HepG2 (cell line): Measurements from ENCODE around the gene PLCXD1. TPM values are rescaled to one million over a fixed set of nuclear protein-coding genes. Genes with fewer than 3 reads are reported as not detected.

Source experiments
- CEBPZ ChIP-seq: IDR thresholded peaks from 2 replicates; pipeline ENCODE4 v1.6.1; 2012; ENCODE audit warnings: low read length, improper control_type of control experiment
- GATA4 ChIP-seq: sonication (generic); IDR thresholded peaks from 2 replicates; pipeline ENCODE4 v1.6.1; 2016; ENCODE audit warnings: antibody characterized with exemption, low read depth, borderline replicate concordance
- HMGXB4 ChIP-seq, 2 experiments: sonication (generic) in 1 of 2; formaldehyde crosslinking in 1 of 2; IDR thresholded peaks; 2 replicates each; pipeline versions ENCODE4 v1.4.0 to v1.6.1; 2018 to 2020; ENCODE audit warnings: missing genetic modification reagents in 2 of 2, borderline replicate concordance in 1 of 2, low read depth in 1 of 2, mild to moderate bottlenecking in 1 of 2, missing biosample characterization in 1 of 2
- JARID2 ChIP-seq: sonication (generic); formaldehyde crosslinking; IDR thresholded peaks from 2 replicates; pipeline ENCODE4 v1.8.1; 2023; ENCODE audit warnings: missing genetic modification reagents, inconsistent platforms; ENCODE audit not compliant: insufficient replicate concordance
- NFATC3 ChIP-seq: sonication (generic); formaldehyde crosslinking; IDR thresholded peaks from 2 replicates; pipeline ENCODE4 v1.5.1; 2020; ENCODE audit warnings: mild to moderate bottlenecking, missing genetic modification reagents
- RBM22 ChIP-seq: fragments of 200-400 bp; formaldehyde crosslinking; optimal IDR thresholded peaks from 2 replicates; pipeline ENCODE3; 2017; ENCODE audit warnings: mild to moderate bottlenecking, low read length, moderate library complexity
- RFXAP ChIP-seq: sonication (generic); formaldehyde crosslinking; IDR thresholded peaks from 2 replicates; pipeline ENCODE4 v1.4.0; 2020; ENCODE audit warnings: missing genetic modification reagents, borderline replicate concordance
- SMC3 ChIP-seq: IDR thresholded peaks from 2 replicates; pipeline ENCODE4 v1.6.1; 2011; ENCODE audit warnings: low read length, improper control_type of control experiment
- SRY ChIP-seq: sonication (generic); formaldehyde crosslinking; IDR thresholded peaks from 2 replicates; pipeline ENCODE4 v1.8.0; 2022; ENCODE audit warnings: mild to moderate bottlenecking, missing genetic modification reagents
- STAG1 ChIP-seq: sonication (generic); formaldehyde crosslinking; IDR thresholded peaks from 2 replicates; pipeline ENCODE4 v1.4.0; 2020; ENCODE audit warnings: missing genetic modification reagents
- TCF12 ChIP-seq, 2 experiments: fragments of 450-650 bp in 1 of 2; sonication (generic) in 1 of 2; formaldehyde crosslinking in 1 of 2; IDR thresholded peaks; 2 replicates each; pipeline versions ENCODE4 v1.6.1 to v1.8.0; 2017 to 2022; ENCODE audit warnings: antibody characterized with exemption in 1 of 2, mild to moderate bottlenecking in 1 of 2, missing genetic modification reagents in 1 of 2, moderate library complexity in 1 of 2
- TSC22D2 ChIP-seq: sonication (generic); formaldehyde crosslinking; IDR thresholded peaks from 2 replicates; pipeline ENCODE4 v1.5.1; 2020; ENCODE audit warnings: missing genetic modification reagents, mild to moderate bottlenecking, borderline replicate concordance
- ZFP62 ChIP-seq: sonication (generic); formaldehyde crosslinking; IDR thresholded peaks from 2 replicates; pipeline ENCODE4 v1.4.0; 2020; ENCODE audit warnings: missing genetic modification reagents
- ZNF326 ChIP-seq: sonication (generic); formaldehyde crosslinking; IDR thresholded peaks from 2 replicates; pipeline ENCODE4 v1.4.0; 2020; ENCODE audit warnings: missing genetic modification reagents, borderline replicate concordance
- ZNF576 ChIP-seq: sonication (generic); formaldehyde crosslinking; IDR thresholded peaks from 2 replicates; pipeline ENCODE4 v1.4.0; 2020; ENCODE audit warnings: mild to moderate bottlenecking, missing genetic modification reagents
- polyA plus RNA-seq, 8 experiments: library from polyadenylated mRNA; depleted of rRNA in 3 of 8; stranded (reverse) in 7 of 8; unstranded in 1 of 8; fragments of >200 nt; fragmentation: Illumina TruSeq in 4 of 8; extraction: Trizol in 4 of 8; gene quantifications; 2 replicates each; pipeline versions ENCODE4 v1.2.1 to v1.2.3, GENCODE V29; 2011 to 2016; ENCODE audit warnings: low read depth in 4 of 8, missing spikeins in 1 of 8, mixed read lengths in 1 of 8; ENCODE audit not compliant: insufficient read depth in 1 of 8
- total RNA-seq, 5 experiments: library from RNA; depleted of rRNA; stranded (reverse); fragments of >200 nt; fragmentation: Illumina TruSeq; extraction: Trizol; gene quantifications; 2 replicates each; pipeline ENCODE4 v1.2.3, GENCODE V29; 2016; ENCODE audit warnings: low read depth in 1 of 5
- TF ChIP-seq, protein P1 (sequence below): sonication (generic); formaldehyde crosslinking; conservative IDR thresholded peaks from 2 replicates; pipeline ENCODE4 v1.4.0; 2020; ENCODE audit warnings: missing genetic modification reagents
- TF ChIP-seq, protein P2 (sequence below): sonication (generic); formaldehyde crosslinking; IDR thresholded peaks from 2 replicates; pipeline ENCODE4 v1.4.0; 2020; ENCODE audit warnings: mild to moderate bottlenecking, missing genetic modification reagents
- TF ChIP-seq, protein P3 (sequence below): sonication (generic); formaldehyde crosslinking; conservative IDR thresholded peaks from 2 replicates; pipeline ENCODE4 v1.8.0; 2022; ENCODE audit warnings: mild to moderate bottlenecking, moderate library complexity, missing genetic modification reagents
- TF ChIP-seq, protein P4 (sequence below): IDR thresholded peaks from 2 replicates; pipeline ENCODE4 v1.6.1; 2016; ENCODE audit warnings: missing genetic modification reagents, missing compliant biosample characterization

The PLCXD1 gene
- total and polyA plus RNA-seq, 2 of the 13 experiments (the other 11 are each of a cell fraction or from before 2014, with no cell fraction given): 87.7 to 153 TPM

GRCh38 chrX:261167-261918, 19.8 kb upstream of the PLCXD1 start (continued):
- TF ChIP-seq HMGXB4 (CRISPR knock-in tag; IDR thresholded peaks at IDR 0.05; ENCODE audit: borderline replicate concordance in 1 of 2, low read depth in 1 of 2): no peak; a peak in 1 of 4 replicates
- TF ChIP-seq RBM22: no peak
- TF ChIP-seq GATA4: no peak
- TF ChIP-seq, protein P1, sequence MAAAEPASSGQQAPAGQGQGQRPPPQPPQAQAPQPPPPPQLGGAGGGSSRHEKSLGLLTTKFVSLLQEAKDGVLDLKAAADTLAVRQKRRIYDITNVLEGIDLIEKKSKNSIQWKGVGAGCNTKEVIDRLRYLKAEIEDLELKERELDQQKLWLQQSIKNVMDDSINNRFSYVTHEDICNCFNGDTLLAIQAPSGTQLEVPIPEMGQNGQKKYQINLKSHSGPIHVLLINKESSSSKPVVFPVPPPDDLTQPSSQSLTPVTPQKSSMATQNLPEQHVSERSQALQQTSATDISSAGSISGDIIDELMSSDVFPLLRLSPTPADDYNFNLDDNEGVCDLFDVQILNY (CRISPR knock-in tag): no peak
- no peak for TF ChIP-seq TCF12 (IDR thresholded peaks at IDR 0.05)
- TF ChIP-seq TCF12 (CRISPR knock-in tag; IDR thresholded peaks at IDR 0.05): peak; percentile 70; the same call in 1 of the 2 replicates
- TF ChIP-seq, protein P2, sequence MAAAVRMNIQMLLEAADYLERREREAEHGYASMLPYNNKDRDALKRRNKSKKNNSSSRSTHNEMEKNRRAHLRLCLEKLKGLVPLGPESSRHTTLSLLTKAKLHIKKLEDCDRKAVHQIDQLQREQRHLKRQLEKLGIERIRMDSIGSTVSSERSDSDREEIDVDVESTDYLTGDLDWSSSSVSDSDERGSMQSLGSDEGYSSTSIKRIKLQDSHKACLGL (CRISPR knock-in tag): no peak
- TF ChIP-seq, protein P3, sequence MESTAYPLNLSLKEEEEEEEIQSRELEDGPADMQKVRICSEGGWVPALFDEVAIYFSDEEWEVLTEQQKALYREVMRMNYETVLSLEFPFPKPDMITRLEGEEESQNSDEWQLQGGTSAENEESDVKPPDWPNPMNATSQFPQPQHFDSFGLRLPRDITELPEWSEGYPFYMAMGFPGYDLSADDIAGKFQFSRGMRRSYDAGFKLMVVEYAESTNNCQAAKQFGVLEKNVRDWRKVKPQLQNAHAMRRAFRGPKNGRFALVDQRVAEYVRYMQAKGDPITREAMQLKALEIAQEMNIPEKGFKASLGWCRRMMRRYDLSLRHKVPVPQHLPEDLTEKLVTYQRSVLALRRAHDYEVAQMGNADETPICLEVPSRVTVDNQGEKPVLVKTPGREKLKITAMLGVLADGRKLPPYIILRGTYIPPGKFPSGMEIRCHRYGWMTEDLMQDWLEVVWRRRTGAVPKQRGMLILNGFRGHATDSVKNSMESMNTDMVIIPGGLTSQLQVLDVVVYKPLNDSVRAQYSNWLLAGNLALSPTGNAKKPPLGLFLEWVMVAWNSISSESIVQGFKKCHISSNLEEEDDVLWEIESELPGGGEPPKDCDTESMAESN (CRISPR knock-in tag): 0 out of 2 replicates have a peak, but pooled peaks have one; percentile 39
- peak; percentile 66 for TF ChIP-seq STAG1 (CRISPR knock-in tag)
- TF ChIP-seq, protein P4, sequence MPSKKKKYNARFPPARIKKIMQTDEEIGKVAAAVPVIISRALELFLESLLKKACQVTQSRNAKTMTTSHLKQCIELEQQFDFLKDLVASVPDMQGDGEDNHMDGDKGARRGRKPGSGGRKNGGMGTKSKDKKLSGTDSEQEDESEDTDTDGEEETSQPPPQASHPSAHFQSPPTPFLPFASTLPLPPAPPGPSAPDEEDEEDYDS: peak; percentile 49
- TF ChIP-seq SMC3: no peak
- TF ChIP-seq RFXAP (CRISPR knock-in tag): no peak; the same call in 1 of the 2 replicates
- TF ChIP-seq ZFP62 (CRISPR knock-in tag): no peak
- TF ChIP-seq ZNF576 (CRISPR knock-in tag): no peak
- TF ChIP-seq SRY (CRISPR knock-in tag): 0 out of 2 replicates have a peak, but pooled peaks have one; percentile 72
- TF ChIP-seq CEBPZ: no peak
- no peak for TF ChIP-seq NFATC3 (CRISPR knock-in tag)
- peak; percentile 30; the same call in 1 of the 2 replicates for TF ChIP-seq TSC22D2 (CRISPR knock-in tag)
- no peak for TF ChIP-seq ZNF326 (CRISPR knock-in tag)
- TF ChIP-seq JARID2 (CRISPR knock-in tag): no peak
